ENCODE results near the gene MXD1. TPM values are rescaled to one million over a fixed set of nuclear protein-coding genes. Genes with fewer than 3 reads are reported as not detected.

MXD1 gene
- total and polyA plus RNA-seq, 2 of the 4 experiments (the other 2 are of a cell fraction), result 2.0 to 3.7 TPM

DNA sequence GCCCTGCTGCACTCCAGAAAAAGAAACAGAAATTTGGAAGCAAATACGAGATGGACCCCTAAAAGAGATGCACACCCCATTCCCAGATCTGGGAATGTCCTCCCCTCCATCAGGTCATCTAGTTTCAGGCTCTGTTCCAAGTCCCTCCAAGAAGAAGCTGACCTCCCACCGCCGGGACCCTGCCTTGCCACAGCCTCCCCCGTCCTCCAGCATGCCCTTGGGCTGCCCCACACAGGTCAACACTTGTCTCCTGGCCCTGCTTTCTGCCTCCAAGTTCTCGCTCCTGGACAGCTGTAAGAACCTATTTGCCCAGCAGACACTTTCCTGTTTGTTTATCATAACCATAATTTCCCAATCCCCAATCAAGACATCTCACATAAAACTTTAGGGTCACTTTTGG is 44.5 kb downstream of the MXD1 start:
- no peak overlapping the region for H2AFZ ChIP-seq (replicated peaks; ENCODE audit: low read length, poor library complexity)
- peaks cover 38% of the 10 kb centered on the region for H3K27me3 ChIP-seq (ENCODE audit: control insufficient read depth, insufficient read depth, low read length)
- no peaks in the 10 kb centered on the region for H3K79me1 ChIP-seq (ENCODE audit: low read depth in 1 of 2, low read length in 2 of 2)
- POLR2A ChIA-PET (ENCODE audit: unreplicated experiment), result no interaction called here
- H4K20me1 ChIP-seq (ENCODE audit: insufficient read depth, low read length), result no peaks in the 10 kb centered on the region
- no peak overlapping the region for H3K18ac ChIP-seq (ENCODE audit: low read depth, low read length)
- H4K5ac ChIP-seq (ENCODE audit: low read depth, low read length), result no peak overlapping the region
- H3K4me2 ChIP-seq (ENCODE audit: low read depth, low read length), result no peak overlapping the region
- no peak overlapping the region for H3K56ac ChIP-seq (ENCODE audit: extremely low read depth, insufficient read depth, low read length)
- 62% methylated on average over 4 of the region's 5 CpGs; no CpG with 5 or more reads in 1 of the 2 experiments for WGBS, 2 experiments (ENCODE audit: extremely low coverage in 2 of 2, insufficient read length in 1 of 2)
- H2AK9ac ChIP-seq (replicated peaks; ENCODE audit: low read depth, low read length, poor library complexity), result no peak overlapping the region
- no peak overlapping the region for H3K4ac ChIP-seq (ENCODE audit: low read depth, low read length)
- H3K14ac ChIP-seq (replicated peaks; ENCODE audit: low read depth, low read length), result no peak overlapping the region
- no peak overlapping the region for H2AK5ac ChIP-seq (ENCODE audit: low read depth, low read length)
- H3K4me1 ChIP-seq (ENCODE audit: control insufficient read depth, insufficient read depth, low read length), result no peaks in the 10 kb centered on the region
- dilution Hi-C loops (cut with HindIII; ENCODE audit: low sequenced_read_pairs, unreplicated experiment) (no loop called here), in situ Hi-C loops (cut with MboI; ENCODE audit: low sequenced_read_pairs) (no loop called here), intact Hi-C loops (cut with micrococcal nuclease) (no loop called here)
- peaks cover 3% of the 10 kb centered on the region; the same call in 1 of the 2 replicates for H3K9me1 ChIP-seq (ENCODE audit: insufficient read depth, low read length)
- BruUV-seq (replicated peaks), result no TSS peak
- DNase-seq (no peak), ATAC-seq (ENCODE audit: low read depth) (no peak)
- no peak overlapping the region for H2BK15ac ChIP-seq (ENCODE audit: low read depth, low read length)
- no peak overlapping the region for H3K4me3 ChIP-seq (ENCODE audit: insufficient read depth, low read depth, low read length)
- no peak overlapping the region for H3K23ac ChIP-seq (ENCODE audit: low read depth, low read length)
- H3K9me3 ChIP-seq (ENCODE audit: control insufficient read depth, insufficient read depth, low read length), result no peaks in the 10 kb centered on the region
- H3K27ac ChIP-seq (ENCODE audit: insufficient read depth, low read length), result no peak overlapping the region
- no peak overlapping the region for H2BK120ac ChIP-seq (ENCODE audit: low read depth, low read length)
- CTCF ChIA-PET, result no interaction called here
- TF ChIP-seq CEBPB (IDR thresholded peaks at IDR 0.05; ENCODE audit: low read depth, low read length), result no peak
- no peak for TF ChIP-seq MAFK (IDR thresholded peaks at IDR 0.05; ENCODE audit: low read depth, low read length)
- TF ChIP-seq RFX5 (IDR thresholded peaks at IDR 0.05; ENCODE audit: low read depth, low read length), result no peak
- TF ChIP-seq NFE2L2 (IDR thresholded peaks at IDR 0.05; ENCODE audit: low read depth, low read length), result no peak
- no peak for TF ChIP-seq BHLHE40 (IDR thresholded peaks at IDR 0.05; ENCODE audit: low read depth, low read length)
- TF ChIP-seq, protein P1, sequence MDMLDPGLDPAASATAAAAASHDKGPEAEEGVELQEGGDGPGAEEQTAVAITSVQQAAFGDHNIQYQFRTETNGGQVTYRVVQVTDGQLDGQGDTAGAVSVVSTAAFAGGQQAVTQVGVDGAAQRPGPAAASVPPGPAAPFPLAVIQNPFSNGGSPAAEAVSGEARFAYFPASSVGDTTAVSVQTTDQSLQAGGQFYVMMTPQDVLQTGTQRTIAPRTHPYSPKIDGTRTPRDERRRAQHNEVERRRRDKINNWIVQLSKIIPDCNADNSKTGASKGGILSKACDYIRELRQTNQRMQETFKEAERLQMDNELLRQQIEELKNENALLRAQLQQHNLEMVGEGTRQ (IDR thresholded peaks at IDR 0.05; ENCODE audit: low read depth, low read length), result no peak
- no peak for TF ChIP-seq POLR2A (IDR thresholded peaks at IDR 0.05; ENCODE audit: low read depth, low read length)
- TF ChIP-seq MXI1 (IDR thresholded peaks at IDR 0.05; ENCODE audit: borderline replicate concordance, low read depth, low read length), result no peak
- no peak for TF ChIP-seq MAZ (IDR thresholded peaks at IDR 0.05; ENCODE audit: borderline replicate concordance, low read depth, low read length)
- TF ChIP-seq, protein P2, sequence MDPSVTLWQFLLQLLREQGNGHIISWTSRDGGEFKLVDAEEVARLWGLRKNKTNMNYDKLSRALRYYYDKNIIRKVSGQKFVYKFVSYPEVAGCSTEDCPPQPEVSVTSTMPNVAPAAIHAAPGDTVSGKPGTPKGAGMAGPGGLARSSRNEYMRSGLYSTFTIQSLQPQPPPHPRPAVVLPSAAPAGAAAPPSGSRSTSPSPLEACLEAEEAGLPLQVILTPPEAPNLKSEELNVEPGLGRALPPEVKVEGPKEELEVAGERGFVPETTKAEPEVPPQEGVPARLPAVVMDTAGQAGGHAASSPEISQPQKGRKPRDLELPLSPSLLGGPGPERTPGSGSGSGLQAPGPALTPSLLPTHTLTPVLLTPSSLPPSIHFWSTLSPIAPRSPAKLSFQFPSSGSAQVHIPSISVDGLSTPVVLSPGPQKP (IDR thresholded peaks at IDR 0.05; ENCODE audit: borderline replicate concordance, low read depth, low read length), result no peak
- TF ChIP-seq CHD1 (IDR thresholded peaks at IDR 0.05; ENCODE audit: low read depth, low read length), result no peak
- TF ChIP-seq FOS (IDR thresholded peaks at IDR 0.05; ENCODE audit: low read depth, low read length), result no peak
- no peak for TF ChIP-seq RAD21 (IDR thresholded peaks at IDR 0.05; ENCODE audit: low read length)
- no peak for TF ChIP-seq SMC3 (IDR thresholded peaks at IDR 0.05; ENCODE audit: low read depth, low read length)
- no peak for TF ChIP-seq RCOR1 (IDR thresholded peaks at IDR 0.05; ENCODE audit: insufficient replicate concordance, low read length)
- TF ChIP-seq, protein P3, sequence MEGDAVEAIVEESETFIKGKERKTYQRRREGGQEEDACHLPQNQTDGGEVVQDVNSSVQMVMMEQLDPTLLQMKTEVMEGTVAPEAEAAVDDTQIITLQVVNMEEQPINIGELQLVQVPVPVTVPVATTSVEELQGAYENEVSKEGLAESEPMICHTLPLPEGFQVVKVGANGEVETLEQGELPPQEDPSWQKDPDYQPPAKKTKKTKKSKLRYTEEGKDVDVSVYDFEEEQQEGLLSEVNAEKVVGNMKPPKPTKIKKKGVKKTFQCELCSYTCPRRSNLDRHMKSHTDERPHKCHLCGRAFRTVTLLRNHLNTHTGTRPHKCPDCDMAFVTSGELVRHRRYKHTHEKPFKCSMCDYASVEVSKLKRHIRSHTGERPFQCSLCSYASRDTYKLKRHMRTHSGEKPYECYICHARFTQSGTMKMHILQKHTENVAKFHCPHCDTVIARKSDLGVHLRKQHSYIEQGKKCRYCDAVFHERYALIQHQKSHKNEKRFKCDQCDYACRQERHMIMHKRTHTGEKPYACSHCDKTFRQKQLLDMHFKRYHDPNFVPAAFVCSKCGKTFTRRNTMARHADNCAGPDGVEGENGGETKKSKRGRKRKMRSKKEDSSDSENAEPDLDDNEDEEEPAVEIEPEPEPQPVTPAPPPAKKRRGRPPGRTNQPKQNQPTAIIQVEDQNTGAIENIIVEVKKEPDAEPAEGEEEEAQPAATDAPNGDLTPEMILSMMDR (conservative IDR thresholded peaks at IDR 0.05; ENCODE audit: low read depth, low read length), result no peak
- no peak overlapping the region for H3K9ac ChIP-seq (ENCODE audit: low read depth, low read length)
- H2BK20ac ChIP-seq (ENCODE audit: low read depth, low read length), result no peak overlapping the region
- H4K8ac ChIP-seq (ENCODE audit: low read depth in 2 of 2, low read length in 2 of 2), result no peak overlapping the region
- H4K91ac ChIP-seq (ENCODE audit: insufficient read depth, low read depth, low read length), result no peak overlapping the region
- H2BK5ac ChIP-seq (ENCODE audit: low read depth, low read length, poor library complexity, severe bottlenecking), result no peak overlapping the region
- no peaks in the 10 kb centered on the region for H3K36me3 ChIP-seq (ENCODE audit: control insufficient read depth, insufficient read depth, low read length)
